ENCODE data around the gene CCN2. TPM values are rescaled to one million over a fixed set of nuclear protein-coding genes. Genes with fewer than 3 reads are reported as not detected.

CCN2 gene
- polyA plus RNA-seq, 2 of the 4 experiments (the other 2 are of a cell fraction): 32.0 to 103 TPM

GRCh38 chr6:131920656-131921055, 30.5 kb downstream of the CCN2 start:
- ChIA-PET CTCF (interaction anchor here (1.4 to 5.1 kb wide), 2 partner anchors 225 to 297 kb away, joined by 4 to 32 read pairs; no protein-coding TSS in a partner anchor), POLR2A (no interaction called here)
- WGBS (ENCODE audit: missing lambda C conversion rate): 14% methylated on average over 3 of the region's 3 CpGs
- DNase-seq (ENCODE audit: low read depth in 1 of 2, low spot score in 1 of 2) (no peak), FAIRE-seq (no peak), ATAC-seq (no peak)
- no peak overlapping the region for H3K4me3 ChIP-seq
- no peak overlapping the region for H3K27ac ChIP-seq
- no peak overlapping the region for H3K4me2 ChIP-seq
- H3K4me1 ChIP-seq: no peaks in the 10 kb centered on the region
- H3K9me3 ChIP-seq: peaks cover 8% of the 10 kb centered on the region; the same call in 2 of the 3 replicates
- TF ChIP-seq EHMT2 (IDR thresholded peaks at IDR 0.05; ENCODE audit: low read depth) (no peak), PBX3 (IDR thresholded peaks at IDR 0.05) (no peak), CBX2 (IDR thresholded peaks at IDR 0.05; ENCODE audit: borderline replicate concordance, low read depth) (no peak), FOSL2 (IDR thresholded peaks at IDR 0.05) (no peak), FOSL2 (CRISPR knock-in tag; IDR thresholded peaks at IDR 0.05) (no peak), HOXB13 (CRISPR knock-in tag; IDR thresholded peaks at IDR 0.05; ENCODE audit: low read depth) (no peak), FOXS1 (CRISPR knock-in tag; IDR thresholded peaks at IDR 0.05) (no peak), HDAC2 (IDR thresholded peaks at IDR 0.05) (no peak), MYC (IDR thresholded peaks at IDR 0.05; ENCODE audit: borderline replicate concordance, low read length) (no peak), HMGXB4 (CRISPR knock-in tag; IDR thresholded peaks at IDR 0.05; ENCODE audit: borderline replicate concordance) (no peak)

GRCh38 chr6:131918650-131919355, 32.4 kb downstream of the CCN2 start:
- H3K9me3 ChIP-seq: peaks cover 8% of the 10 kb centered on the region; the same call in 2 of the 3 replicates
- no peak for ATAC-seq
- POLR2A ChIA-PET: no interaction called here
- no peak overlapping the region for H3K4me3 ChIP-seq
- no peak for TF ChIP-seq GATA3 (IDR thresholded peaks at IDR 0.05; ENCODE audit: borderline replicate concordance)
- TF ChIP-seq ZC3H11A (IDR thresholded peaks at IDR 0.05): no peak
- TF ChIP-seq HOXA7 (CRISPR knock-in tag; IDR thresholded peaks at IDR 0.05): no peak
- TF ChIP-seq MAZ (IDR thresholded peaks at IDR 0.05; ENCODE audit: borderline replicate concordance, low read depth, low read length): no peak
- no peak for TF ChIP-seq EP300 (IDR thresholded peaks at IDR 0.05)
- no peak for TF ChIP-seq SMC3 (IDR thresholded peaks at IDR 0.05)
- TF ChIP-seq BCL3 (IDR thresholded peaks at IDR 0.05): no peak
- no peak for TF ChIP-seq ZSCAN20 (CRISPR knock-in tag; IDR thresholded peaks at IDR 0.05)
- TF ChIP-seq CBX8 (IDR thresholded peaks at IDR 0.05): no peak
- TF ChIP-seq CHD2 (IDR thresholded peaks at IDR 0.05; ENCODE audit: low read length, partially characterized antibody): no peak
- TF ChIP-seq MAFK (IDR thresholded peaks at IDR 0.05; ENCODE audit: partially characterized antibody): no peak
- TF ChIP-seq EHMT2 (IDR thresholded peaks at IDR 0.05; ENCODE audit: low read depth): no peak
- TF ChIP-seq ZFP36 (IDR thresholded peaks at IDR 0.05; ENCODE audit: borderline replicate concordance, partially characterized antibody): no peak
- TF ChIP-seq FOSB (CRISPR knock-in tag; IDR thresholded peaks at IDR 0.05): no peak
- TF ChIP-seq NPAS2 (CRISPR knock-in tag; IDR thresholded peaks at IDR 0.05; ENCODE audit: borderline replicate concordance): no peak
- no peak for TF ChIP-seq PHF8 (IDR thresholded peaks at IDR 0.05; ENCODE audit: borderline replicate concordance, low read depth)
- TF ChIP-seq EHF (CRISPR knock-in tag; IDR thresholded peaks at IDR 0.05): no peak
- no peak for TF ChIP-seq POLR2A (IDR thresholded peaks at IDR 0.05; ENCODE audit: low read length)
- no peak for FAIRE-seq
- CTCF ChIA-PET: interaction anchor here (0.7 to 2.5 kb wide), 9 partner anchors 9 to 361 kb away, joined by 3 to 12 read pairs (median 4); no protein-coding TSS in a partner anchor
- no peak overlapping the region for H3K27ac ChIP-seq
- WGBS (ENCODE audit: missing lambda C conversion rate): 32% methylated on average over 6 of the region's 9 CpGs
- H3K4me1 ChIP-seq: no peaks in the 10 kb centered on the region
- H3K4me2 ChIP-seq: no peak overlapping the region
- DNase-seq (ENCODE audit: low read depth in 1 of 2, low spot score in 1 of 2): no peak

Data from A549 (cell line).